COLO829 (cell line): ENCODE measurements around the gene LYZL2.
"Not testable (repeated sequence)": the region's sequence is repeated elsewhere in the genome, so short reads cannot be mapped to it uniquely, and the experiment has no call there.

Experiments
- DNase-seq: peaks from one replicate; pipeline ENCODE4 v3.0.0; 2012; ENCODE audit warnings: low spot score

Gene LYZL2

GRCh38 chr10:30639946-30640786 is 10.6 kb upstream of the LYZL2 start:
- peak; percentile 63 for DNase-seq

GRCh38 chr10:30637881-30638467 is 8.4 kb upstream of the LYZL2 start:
- DNase-seq = peak; percentile 34

- DNase-seq = no peak
These were observed 1.6 kb upstream of the LYZL2 start for GRCh38 chr10:30631188-30631587.

- no peak for DNase-seq
These were observed 1.0 kb upstream of the LYZL2 start for GRCh38 chr10:30630571-30630970.

- DNase-seq = not testable (repeated sequence)
These were observed 977 bp downstream of the LYZL2 start for GRCh38 chr10:30628576-30628975.

- not testable (repeated sequence) for DNase-seq
These were observed 2.7 kb downstream of the LYZL2 start for GRCh38 chr10:30626837-30627236.

- DNase-seq = not testable (repeated sequence)
These were observed 3.4 kb downstream of the LYZL2 start for GRCh38 chr10:30626196-30626595.

- DNase-seq = no peak
These were observed 4.5 kb downstream of the LYZL2 start for GRCh38 chr10:30625080-30625479.

GRCh38 chr10:30619966-30620365 is 9.6 kb downstream of the LYZL2 start:
- no peak for DNase-seq

GRCh38 chr10:30617070-30617469 is 12.5 kb downstream of the LYZL2 start:
- DNase-seq = no peak

GRCh38 chr10:30611041-30611440 is 18.5 kb downstream of the LYZL2 start:
- not testable (repeated sequence) for DNase-seq

GRCh38 chr10:30607814-30608213 is 21.7 kb downstream of the LYZL2 start:
- no peak for DNase-seq

GRCh38 chr10:30606313-30606712 is 23.2 kb downstream of the LYZL2 start:
- DNase-seq = no peak

GRCh38 chr10:30605341-30606121 is 24.0 kb downstream of the LYZL2 start:
- DNase-seq = not testable (repeated sequence)

- no peak for DNase-seq
These were observed 26.0 kb downstream of the LYZL2 start for GRCh38 chr10:30603589-30603988.

GRCh38 chr10:30602747-30603146 is 26.8 kb downstream of the LYZL2 start:
- no peak for DNase-seq

GRCh38 chr10:30600005-30600404 is 29.5 kb downstream of the LYZL2 start:
- no peak for DNase-seq

- no peak for DNase-seq
These were observed 31.3 kb downstream of the LYZL2 start for GRCh38 chr10:30598105-30598776.

- not testable (repeated sequence) for DNase-seq
These were observed 32.1 kb downstream of the LYZL2 start for GRCh38 chr10:30597433-30597824.

GRCh38 chr10:30596493-30597432 is 32.8 kb downstream of the LYZL2 start:
- not testable (repeated sequence) for DNase-seq

- DNase-seq = no peak
These were observed 33.5 kb downstream of the LYZL2 start for GRCh38 chr10:30596013-30596412.
